ENCODE data around the gene RHD. TPM values are rescaled to one million over a fixed set of nuclear protein-coding genes. Genes with fewer than 3 reads are reported as not detected.
A peak's percentile ranks its signal among the peaks of the same experiment; 100 is the strongest.
"Not testable (repeated sequence)": the region's sequence is repeated elsewhere in the genome, so short reads cannot be mapped to it uniquely, and the experiment has no call there.

The RHD gene
- total and polyA plus RNA-seq, 10 of the 15 experiments (the other 5 are each of a cell fraction or from before 2014, with no cell fraction given): 0.02 to 0.34 (median 0.18) TPM; not detected in 6

DNA sequence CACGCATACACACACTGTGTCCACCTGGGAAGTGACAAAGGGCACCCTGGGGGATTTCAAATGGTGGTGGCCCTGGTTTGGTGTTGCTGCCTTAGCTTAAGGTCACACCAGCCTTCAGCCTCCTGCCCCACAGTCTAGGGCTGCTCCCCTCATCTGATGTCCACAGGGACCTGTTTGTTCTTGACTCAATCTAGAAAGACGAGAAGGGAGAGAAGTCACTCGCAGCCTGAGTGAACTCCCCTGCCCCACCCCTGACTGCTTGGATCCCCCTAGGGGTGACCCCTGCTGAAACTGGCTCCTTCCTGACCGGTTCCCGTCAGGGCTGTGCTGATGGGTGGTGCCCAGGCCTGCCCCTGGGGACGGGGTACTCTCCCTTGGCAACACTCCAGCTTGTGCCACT, 14.9 kb downstream of the RHD start:
- ATAC-seq: peak; percentile 86
- intact Hi-C loops (cut with micrococcal nuclease; ENCODE audit: unreplicated experiment): loop anchor here (10.0 kb wide), 1 partner anchor 238 kb away; no protein-coding TSS in a partner anchor
- in situ Hi-C loops (cut with MboI): loop anchor here (10.0 kb wide), 1 partner anchor 138 kb away; the partner anchor contains the start of gene RHCE
- H3K4me3 ChIP-seq; H3K79me2 ChIP-seq (ENCODE audit: control insufficient read depth, insufficient read depth, low read length); H3K27me3 ChIP-seq (replicated peaks in 1 of 2; ENCODE audit: control insufficient read depth in 2 of 2, insufficient read depth in 2 of 2, low read length in 1 of 2); H3K4me2 ChIP-seq (ENCODE audit: control insufficient read depth, insufficient read depth); H3K9me3 ChIP-seq (replicated peaks; ENCODE audit: control insufficient read depth, insufficient read depth, low read length); H3K36me3 ChIP-seq (ENCODE audit: control insufficient read depth in 2 of 2, insufficient read depth in 2 of 2, low read length in 1 of 2); POLR2A ChIA-PET; H3K4me1 ChIP-seq (ENCODE audit: control insufficient read depth, insufficient read depth, low read length); H3K9ac ChIP-seq (ENCODE audit: control insufficient read depth, insufficient read depth, low read length); H4K20me1 ChIP-seq (ENCODE audit: control insufficient read depth, insufficient read depth); BruUV-seq (replicated peaks); DNase-seq (ENCODE audit: low read depth, low spot score); H2AFZ ChIP-seq (ENCODE audit: control insufficient read depth, low read depth, low read length); H3K27ac ChIP-seq (ENCODE audit: control insufficient read depth, insufficient read depth): not testable (repeated sequence)
- peak; percentile 18 for FAIRE-seq
- 12% methylated on average over 2 of the region's 6 CpGs for WGBS (ENCODE audit: insufficient coverage, insufficient replicate concordance, low lambda C conversion rate, missing lambda C conversion rate)
- RAD21 ChIA-PET (ENCODE audit: unreplicated experiment): interaction anchor here (0.6 kb wide), 1 partner anchor 118 kb away, joined by 6 read pairs; no protein-coding TSS in a partner anchor
- TF ChIP-seq MEF2B (IDR thresholded peaks at IDR 0.05; ENCODE audit: partially characterized antibody, poor library complexity, severe bottlenecking): peak; percentile 34
- SMC1A ChIA-PET (ENCODE audit: uncharacterized antibody, unreplicated experiment): interaction anchor here (0.6 kb wide), 1 partner anchor 1039 kb away, joined by 3 read pairs; no protein-coding TSS in a partner anchor
- CTCF ChIA-PET: interaction anchor here (0.6 to 1.6 kb wide), 4 partner anchors 55 to 555 kb away, joined by 3 to 6 read pairs (median 4); no protein-coding TSS in a partner anchor

DNA sequence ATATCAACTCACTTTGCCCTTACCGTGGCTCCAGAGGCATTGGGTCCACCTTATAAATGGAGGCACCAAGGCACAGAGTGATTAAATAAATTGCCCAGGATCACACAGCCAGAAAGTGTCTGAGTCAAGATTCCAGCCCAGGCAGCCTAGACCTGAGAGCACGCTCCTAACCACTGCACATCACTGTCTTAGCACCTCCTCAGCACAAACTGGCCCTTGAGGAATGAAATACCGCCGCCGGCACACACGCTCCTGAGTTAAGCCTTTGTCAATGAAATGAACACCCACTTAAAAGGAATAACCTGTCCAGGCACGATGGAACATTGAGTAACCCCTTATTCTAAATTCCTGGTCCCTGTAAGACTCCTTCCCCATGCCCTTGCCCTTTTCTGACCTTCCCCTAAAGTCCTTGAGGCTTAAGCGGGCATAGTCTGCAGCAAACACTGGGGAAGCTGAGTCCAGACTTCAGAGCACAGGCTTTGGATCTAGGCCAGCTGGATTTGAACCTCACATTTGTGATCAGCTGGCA, 16.3 kb downstream of the RHD start:
- H3K27me3 ChIP-seq (replicated peaks in 1 of 2; ENCODE audit: control insufficient read depth in 2 of 2, insufficient read depth in 2 of 2, low read length in 1 of 2); H3K4me1 ChIP-seq (ENCODE audit: control insufficient read depth, insufficient read depth, low read length); BruUV-seq (replicated peaks); H3K9ac ChIP-seq (ENCODE audit: control insufficient read depth, insufficient read depth, low read length); H3K9me3 ChIP-seq (replicated peaks; ENCODE audit: control insufficient read depth, insufficient read depth, low read length); H2AFZ ChIP-seq (ENCODE audit: control insufficient read depth, low read depth, low read length); H3K36me3 ChIP-seq (ENCODE audit: control insufficient read depth in 2 of 2, insufficient read depth in 2 of 2, low read length in 1 of 2); H3K79me2 ChIP-seq (ENCODE audit: control insufficient read depth, insufficient read depth, low read length); CTCF ChIA-PET; FAIRE-seq; SMC1A ChIA-PET (ENCODE audit: uncharacterized antibody, unreplicated experiment); DNase-seq (ENCODE audit: low read depth, low spot score); RAD21 ChIA-PET (ENCODE audit: unreplicated experiment); H3K4me3 ChIP-seq; POLR2A ChIA-PET; ATAC-seq; H4K20me1 ChIP-seq (ENCODE audit: control insufficient read depth, insufficient read depth); H3K27ac ChIP-seq (ENCODE audit: control insufficient read depth, insufficient read depth); H3K4me2 ChIP-seq (ENCODE audit: control insufficient read depth, insufficient read depth): not testable (repeated sequence)
- 20% methylated on average over 2 of the region's 8 CpGs for WGBS (ENCODE audit: insufficient coverage, insufficient replicate concordance, low lambda C conversion rate, missing lambda C conversion rate)
- in situ Hi-C loops (cut with MboI) (loop anchor here (10.0 kb wide), 1 partner anchor 136 kb away; the partner anchor contains the start of gene RHCE), intact Hi-C loops (cut with micrococcal nuclease; ENCODE audit: unreplicated experiment) (loop anchor here (10.0 kb wide), 1 partner anchor 236 kb away; no protein-coding TSS in a partner anchor)
